Activated CD4-positive, alpha-beta memory T cell treated with anti-CD3 and anti-CD28 coated beads, Interleukin-2, amount 10 ng/mL, durations not matched to agents 7 days and 5 days (primary cell): Measurements from ENCODE around the gene TUBB3. TPM values are rescaled to one million over a fixed set of nuclear protein-coding genes. Genes with fewer than 3 reads are reported as not detected.

Experiments used
- CTCF ChIA-PET: fragments of 350-600 bp; sonication (Branson Sonifier 250); formaldehyde crosslinking; loops from one replicate; lab custom pipeline; 2021; ENCODE audit warnings: antibody characterized with exemption, inconsistent platforms; lab: Charles Lee
- POLR2A ChIA-PET: fragments of 350-600 bp; sonication (Branson Sonifier 250); formaldehyde crosslinking; loops from one replicate; lab custom pipeline; 2021; ENCODE audit warnings: antibody characterized with exemption; lab: Charles Lee
- DNase-seq: peaks from one replicate; pipeline ENCODE4 v3.0.0-alpha.2; 2020
- H3K27ac Mint-ChIP-seq: one replicate; pipeline ENCODE4 v1.8.0; 2021; ENCODE audit warnings: mild to moderate bottlenecking, mixed read lengths
- H3K27me3 Mint-ChIP-seq: one replicate; pipeline ENCODE4 v1.8.0; 2021; ENCODE audit warnings: mixed read lengths
- H3K36me3 Mint-ChIP-seq: one replicate; pipeline ENCODE4 v1.8.0; 2021; ENCODE audit warnings: low read depth, mixed read lengths
- H3K4me1 Mint-ChIP-seq: one replicate; pipeline ENCODE4 v1.8.0; 2021; ENCODE audit warnings: mixed read lengths
- H3K4me3 Mint-ChIP-seq: one replicate; pipeline ENCODE4 v1.8.0; 2021; ENCODE audit warnings: mild to moderate bottlenecking, mixed read lengths
- H3K9me3 Mint-ChIP-seq: one replicate; pipeline ENCODE4 v1.8.0; 2021; ENCODE audit warnings: mixed read lengths
- total RNA-seq, 2 experiments: library from RNA; stranded (reverse); gene quantifications; one replicate each; pipeline ENCODE4 v1.2.3, GENCODE V29; 2021

The TUBB3 gene
- total RNA-seq, 2 experiments from 2014 or later: 3.6 to 4.0 TPM

DNA sequence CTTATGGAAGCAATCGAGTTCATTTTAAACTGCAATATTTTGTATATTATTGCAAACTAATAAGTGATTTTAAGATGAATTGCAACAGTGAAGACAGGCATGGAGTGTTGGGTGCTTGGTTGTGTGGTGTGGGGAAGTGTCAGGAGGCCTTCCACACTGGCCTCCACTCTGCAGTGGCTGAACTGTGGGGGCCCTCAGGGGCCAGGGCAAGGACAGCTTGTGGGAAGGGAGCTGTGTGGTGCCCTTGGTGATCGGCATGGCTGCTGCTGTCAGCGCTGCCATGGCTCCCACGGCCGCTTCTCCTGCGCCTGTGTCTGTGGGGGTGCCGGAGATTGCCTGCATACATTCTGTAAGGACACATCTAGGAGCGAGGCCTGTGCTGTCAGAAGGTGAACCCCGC is 30.5 kb upstream of the TUBB3 start:
- peaks cover 12% of the 10 kb centered on the region for H3K4me1 Mint-ChIP-seq
- ChIA-PET POLR2A (interaction anchor here (0.9 kb wide), 1 partner anchor 29 kb away, joined by 3 read pairs; no protein-coding TSS in a partner anchor), CTCF (no interaction called here)
- H3K27me3 Mint-ChIP-seq: no peaks in the 10 kb centered on the region
- no peak for DNase-seq
- H3K9me3 Mint-ChIP-seq: no peaks in the 10 kb centered on the region
- no peak overlapping the region for H3K4me3 Mint-ChIP-seq
- no peak overlapping the region for H3K27ac Mint-ChIP-seq
- peaks cover 48% of the 10 kb centered on the region for H3K36me3 Mint-ChIP-seq

- no peaks in the 10 kb centered on the region for H3K27me3 Mint-ChIP-seq
- peaks cover 12% of the 10 kb centered on the region for H3K4me1 Mint-ChIP-seq
- CTCF ChIA-PET: no interaction called here
- POLR2A ChIA-PET: interaction anchor here (0.9 to 1.4 kb wide), 3 partner anchors 19 to 30 kb away, joined by 3 to 4 read pairs (median 3); no protein-coding TSS in a partner anchor
- H3K36me3 Mint-ChIP-seq: peaks cover 50% of the 10 kb centered on the region
- no peaks in the 10 kb centered on the region for H3K9me3 Mint-ChIP-seq
- H3K4me3 Mint-ChIP-seq: no peak overlapping the region
- no peak overlapping the region for H3K27ac Mint-ChIP-seq
- DNase-seq: no peak
Observed at GRCh38 chr16:89893642-89894548, 29.2 kb upstream of the TUBB3 start.

GRCh38 chr16:89895482-89896250 is 27.5 kb upstream of the TUBB3 start:
- no peak overlapping the region for H3K27ac Mint-ChIP-seq
- H3K36me3 Mint-ChIP-seq: peaks cover 58% of the 10 kb centered on the region
- H3K4me3 Mint-ChIP-seq: no peak overlapping the region

DNA sequence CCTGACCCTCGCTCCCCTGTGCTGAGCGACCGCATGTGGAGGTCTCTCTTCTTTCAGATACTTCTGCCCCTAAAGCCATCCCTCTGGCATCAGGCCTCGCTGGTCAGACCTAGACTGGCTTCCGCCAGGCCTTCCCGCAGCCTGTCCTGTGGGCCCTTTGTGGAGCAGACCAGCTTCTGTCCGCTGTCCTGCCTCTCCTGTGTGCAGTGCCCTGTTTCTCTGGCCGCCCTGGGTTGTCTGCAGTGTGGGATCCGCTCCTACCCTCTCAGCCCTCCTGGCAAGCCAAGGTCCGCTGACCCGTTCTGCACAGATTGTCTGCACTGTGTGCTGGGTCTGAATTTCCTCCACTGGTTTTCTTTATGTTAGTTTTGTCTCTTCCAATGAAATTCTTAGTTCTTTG is 25.9 kb upstream of the TUBB3 start:
- CTCF ChIA-PET: interaction anchor here (1.1 kb wide), 1 partner anchor 13 kb away, joined by 3 read pairs; no protein-coding TSS in a partner anchor
- no peak for DNase-seq
- H3K27me3 Mint-ChIP-seq: no peaks in the 10 kb centered on the region
- POLR2A ChIA-PET: no interaction called here
- H3K27ac Mint-ChIP-seq: no peak overlapping the region
- H3K9me3 Mint-ChIP-seq: no peaks in the 10 kb centered on the region
- H3K4me1 Mint-ChIP-seq: no peaks in the 10 kb centered on the region
- H3K4me3 Mint-ChIP-seq: no peak overlapping the region
- H3K36me3 Mint-ChIP-seq: peaks cover 48% of the 10 kb centered on the region

More at GRCh38 chr16:89895482-89896250, 27.5 kb upstream of the TUBB3 start:
- ChIA-PET CTCF (no interaction called here), POLR2A (no interaction called here)
- DNase-seq: no peak
- Mint-ChIP-seq H3K27me3 (no peaks in the 10 kb centered on the region), H3K4me1 (peaks cover 6% of the 10 kb centered on the region), H3K9me3 (no peaks in the 10 kb centered on the region)

DNA sequence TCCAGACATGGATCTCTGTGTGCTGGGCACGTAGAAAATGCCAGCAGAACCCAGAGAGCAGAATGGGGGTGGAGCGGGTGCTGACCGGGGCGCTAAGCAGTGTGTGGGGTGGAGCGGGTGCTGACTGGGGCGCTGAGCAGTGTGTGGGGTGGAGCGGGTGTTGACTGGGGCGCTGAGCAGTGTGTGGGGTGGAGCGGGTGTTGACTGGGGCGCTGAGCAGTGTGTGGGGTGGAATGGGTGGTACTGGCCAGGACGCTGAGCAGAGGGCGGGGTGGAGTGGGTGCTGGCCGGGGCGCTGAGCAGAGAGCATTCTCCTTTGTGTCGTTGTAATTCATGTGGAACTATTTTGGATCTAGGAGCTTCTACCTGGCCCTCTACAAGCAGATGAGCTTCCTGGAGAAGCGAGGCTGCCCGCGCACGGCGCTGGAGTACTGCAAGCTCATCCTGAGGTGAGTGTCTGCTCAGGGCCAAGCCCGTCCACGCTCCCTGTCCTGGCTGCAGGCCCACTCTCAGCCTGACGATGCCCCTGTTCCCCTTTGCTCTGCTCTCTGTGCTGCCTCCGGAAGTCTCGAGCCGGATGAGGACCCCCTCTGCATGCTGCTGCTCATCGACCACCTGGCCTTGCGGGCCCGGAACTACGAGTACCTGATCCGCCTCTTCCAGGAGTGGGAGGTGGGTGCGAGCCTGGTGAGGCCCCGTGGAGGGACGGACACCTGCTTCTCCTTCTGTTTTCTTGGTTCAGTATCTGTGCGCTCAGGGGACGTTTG is 24.8 kb upstream of the TUBB3 start:
- no peak overlapping the region for H3K27ac Mint-ChIP-seq
- DNase-seq: no peak
- POLR2A ChIA-PET: interaction anchor here (0.7 to 1.5 kb wide), 2 partner anchors 12 to 25 kb away, joined by 3 to 4 read pairs; partner anchors contain the start of gene TCF25
- H3K4me3 Mint-ChIP-seq: no peak overlapping the region
- H3K9me3 Mint-ChIP-seq: no peaks in the 10 kb centered on the region
- peaks cover 43% of the 10 kb centered on the region for H3K36me3 Mint-ChIP-seq
- no peaks in the 10 kb centered on the region for H3K4me1 Mint-ChIP-seq
- CTCF ChIA-PET: interaction anchor here (2.1 kb wide), 1 partner anchor 11 kb away, joined by 10 read pairs; no protein-coding TSS in a partner anchor
- H3K27me3 Mint-ChIP-seq: no peaks in the 10 kb centered on the region

DNA sequence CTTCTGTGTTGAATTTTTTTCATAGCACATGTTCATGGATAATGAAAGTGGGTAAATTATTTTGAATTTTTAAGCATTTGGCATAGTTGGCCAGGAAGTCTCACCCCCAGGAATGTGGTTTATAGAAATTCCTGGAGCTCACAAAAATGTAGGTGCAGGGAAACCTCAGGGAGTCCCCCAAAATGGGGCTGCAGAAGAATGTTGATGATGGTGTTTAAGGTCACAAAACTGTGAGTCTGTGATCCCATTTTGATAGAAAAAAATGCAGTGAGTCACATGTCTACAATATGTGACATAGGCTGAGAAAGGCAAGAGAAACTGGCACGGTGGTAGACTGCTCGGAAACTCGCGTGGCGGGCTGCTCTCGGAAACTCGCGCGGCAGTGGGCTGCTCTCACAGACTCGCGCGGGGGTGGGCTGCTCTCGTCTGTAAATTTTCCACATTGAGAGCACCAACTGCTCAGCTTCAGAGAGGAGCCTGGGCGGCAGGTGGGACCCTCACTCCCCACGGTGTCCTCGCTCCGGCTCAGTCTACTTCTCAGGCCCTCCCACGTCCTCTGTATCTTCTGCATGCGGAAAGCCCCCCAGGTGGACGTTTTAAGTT is 23.2 kb upstream of the TUBB3 start:
- Mint-ChIP-seq H3K36me3 (peaks cover 44% of the 10 kb centered on the region), H3K27me3 (no peaks in the 10 kb centered on the region), H3K4me3 (no peak overlapping the region), H3K9me3 (no peaks in the 10 kb centered on the region), H3K4me1 (no peaks in the 10 kb centered on the region), H3K27ac (no peak overlapping the region)
- CTCF ChIA-PET: no interaction called here
- POLR2A ChIA-PET: interaction anchor here (1.5 kb wide), 1 partner anchor 26 kb away, joined by 4 read pairs; the partner anchor contains the start of gene TCF25
- DNase-seq: no peak

DNA sequence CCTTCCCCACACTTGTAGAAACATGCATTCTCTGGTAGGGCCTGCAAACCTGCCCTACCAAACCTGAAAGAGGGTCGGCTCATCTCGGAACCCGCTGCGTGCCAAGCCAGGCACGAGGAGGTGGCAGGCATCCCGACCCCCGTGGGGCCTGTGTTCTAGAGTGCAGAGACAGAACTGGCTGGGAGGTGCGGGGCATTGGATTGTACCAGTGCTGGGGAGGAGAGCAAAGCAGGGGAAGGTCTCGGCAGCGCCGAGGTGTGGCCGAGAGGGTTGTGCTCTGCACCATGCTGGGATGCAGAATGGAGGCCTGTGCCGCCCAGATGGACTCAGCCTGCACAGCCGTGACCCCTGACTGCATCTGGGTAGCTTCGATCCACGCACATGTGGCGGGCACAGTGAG is 22.3 kb upstream of the TUBB3 start:
- ChIA-PET CTCF (no interaction called here), POLR2A (no interaction called here)
- no peaks in the 10 kb centered on the region for H3K9me3 Mint-ChIP-seq
- DNase-seq: no peak
- H3K27me3 Mint-ChIP-seq: no peaks in the 10 kb centered on the region
- no peaks in the 10 kb centered on the region for H3K4me1 Mint-ChIP-seq
- H3K27ac Mint-ChIP-seq: no peak overlapping the region
- peaks cover 46% of the 10 kb centered on the region for H3K36me3 Mint-ChIP-seq
- H3K4me3 Mint-ChIP-seq: no peak overlapping the region

DNA sequence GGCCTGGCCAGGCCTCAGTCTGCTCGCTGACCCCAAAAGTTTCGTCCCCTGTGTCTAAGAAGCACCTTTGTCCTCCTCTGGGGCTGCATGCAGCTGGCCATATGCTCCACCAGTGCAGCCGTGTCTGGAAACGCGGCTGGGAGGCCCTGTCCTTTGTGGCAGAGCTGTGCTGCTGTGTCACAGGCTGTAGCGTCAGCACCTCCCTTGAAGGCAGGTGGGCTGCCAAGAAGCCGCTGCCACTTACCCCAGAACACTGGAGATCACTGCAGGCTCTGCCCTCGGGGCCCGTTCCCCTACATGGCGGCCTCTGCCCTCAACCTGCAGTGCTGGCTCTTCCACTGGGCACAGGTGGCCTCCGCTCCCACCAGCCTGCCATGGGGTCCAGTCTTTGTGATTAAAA is 20.2 kb upstream of the TUBB3 start:
- Mint-ChIP-seq H3K9me3 (no peaks in the 10 kb centered on the region), H3K36me3 (peaks cover 54% of the 10 kb centered on the region), H3K4me1 (no peaks in the 10 kb centered on the region), H3K4me3 (no peak overlapping the region), H3K27ac (no peak overlapping the region), H3K27me3 (no peaks in the 10 kb centered on the region)
- DNase-seq: no peak
- CTCF ChIA-PET: no interaction called here
- POLR2A ChIA-PET: no interaction called here

GRCh38 chr16:89903908-89904515 is 19.1 kb upstream of the TUBB3 start:
- Mint-ChIP-seq H3K27ac (no peak overlapping the region), H3K4me3 (no peak overlapping the region), H3K4me1 (no peaks in the 10 kb centered on the region), H3K9me3 (no peaks in the 10 kb centered on the region), H3K36me3 (peaks cover 48% of the 10 kb centered on the region), H3K27me3 (no peaks in the 10 kb centered on the region)
- DNase-seq: no peak
- ChIA-PET CTCF (no interaction called here), POLR2A (no interaction called here)

DNA sequence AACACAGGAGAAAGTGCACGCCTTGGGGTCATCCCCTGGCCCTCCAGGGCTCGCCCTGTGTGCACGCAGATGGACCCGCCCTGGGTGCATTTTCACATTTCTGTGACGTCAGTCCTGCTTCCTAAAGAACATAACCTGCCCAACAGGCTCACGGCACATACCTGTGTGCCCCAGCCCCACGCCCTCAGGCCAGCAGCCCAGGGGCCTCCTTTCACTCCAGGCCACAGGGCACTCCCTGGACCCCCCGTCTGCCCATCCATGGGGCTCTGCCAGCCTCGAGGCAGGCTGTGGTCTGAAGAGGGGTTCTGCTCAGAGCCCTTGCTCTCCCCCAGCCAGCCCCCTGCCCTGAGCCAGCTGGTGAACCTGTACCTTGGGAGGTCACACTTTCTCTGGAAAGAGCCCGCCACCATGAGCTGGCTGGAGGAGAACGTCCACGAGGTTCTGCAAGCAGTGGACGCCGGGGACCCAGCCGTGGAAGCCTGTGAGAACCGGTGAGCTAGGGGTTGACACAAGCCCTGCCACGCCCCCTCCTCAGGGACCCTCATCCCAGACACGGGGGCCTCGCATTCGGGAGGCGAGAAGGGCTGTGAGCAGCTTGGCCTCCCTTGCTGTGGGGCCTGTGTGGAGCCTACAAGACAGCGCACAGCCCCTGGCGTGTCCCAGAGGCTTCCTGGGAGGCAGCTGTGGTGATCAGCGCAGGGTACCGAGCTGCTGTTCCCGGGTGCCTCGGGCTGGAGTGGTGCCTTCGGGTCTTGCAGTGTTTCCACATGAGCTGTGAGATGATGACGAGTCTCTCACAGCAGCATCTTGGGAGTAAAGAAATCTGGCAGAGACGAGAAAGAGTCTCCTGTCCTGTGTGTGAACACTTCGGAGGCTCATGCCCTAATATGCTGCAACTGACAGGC is 18.3 kb upstream of the TUBB3 start:
- peaks cover 5% of the 10 kb centered on the region for H3K4me1 Mint-ChIP-seq
- H3K9me3 Mint-ChIP-seq: no peaks in the 10 kb centered on the region
- H3K36me3 Mint-ChIP-seq: peaks cover 47% of the 10 kb centered on the region
- no peaks in the 10 kb centered on the region for H3K27me3 Mint-ChIP-seq
- DNase-seq: no peak
- no peak overlapping the region for H3K27ac Mint-ChIP-seq
- H3K4me3 Mint-ChIP-seq: no peak overlapping the region
- POLR2A ChIA-PET: interaction anchor here (1.1 kb wide), 1 partner anchor 16 kb away, joined by 3 read pairs; no protein-coding TSS in a partner anchor
- CTCF ChIA-PET: no interaction called here

GRCh38 chr16:89905511-89906139 is 17.5 kb upstream of the TUBB3 start:
- no peak overlapping the region for H3K27ac Mint-ChIP-seq
- no peak overlapping the region for H3K4me3 Mint-ChIP-seq
- no peaks in the 10 kb centered on the region for H3K27me3 Mint-ChIP-seq
- DNase-seq: no peak
- peaks cover 47% of the 10 kb centered on the region for H3K36me3 Mint-ChIP-seq
- ChIA-PET POLR2A (interaction anchor here (1.1 kb wide), 1 partner anchor 17 kb away, joined by 3 read pairs; no protein-coding TSS in a partner anchor), CTCF (no interaction called here)
- H3K9me3 Mint-ChIP-seq: no peaks in the 10 kb centered on the region
- peaks cover 8% of the 10 kb centered on the region for H3K4me1 Mint-ChIP-seq
